Ovary (tissue), 9 donors: ENCODE measurements around the gene C7orf33. TPM values are rescaled to one million over a fixed set of nuclear protein-coding genes. Genes with fewer than 3 reads are reported as not detected.
"Not testable (repeated sequence)": the region's sequence is repeated elsewhere in the genome, so short reads cannot be mapped to it uniquely, and the experiment has no call there.

Experiments used
- DNase-seq, 5 donors: peaks; one replicate each; pipeline ENCODE4 v3.0.0-alpha.2; 2019 to 2020
- H3K27ac ChIP-seq, 2 donors: fragments of 200-600 bp; one replicate each; pipeline versions ENCODE4 v1.5.1 to v1.8.0; 2019 to 2022
- H3K27me3 ChIP-seq: fragments of 200-600 bp; one replicate; pipeline ENCODE4 v1.8.0; 2022
- H3K36me3 ChIP-seq: fragments of 200-600 bp; sonication (generic); one replicate; pipeline ENCODE4 v1.5.1; 2019
- H3K4me1 ChIP-seq: one replicate; pipeline ENCODE4 v1.8.1; 2013; ENCODE audit warnings: mild to moderate bottlenecking, moderate library complexity; ENCODE audit not compliant: insufficient read depth
- H3K4me3 ChIP-seq: fragments of 200-600 bp; sonication (generic); one replicate; pipeline ENCODE4 v1.5.1; 2017
- H3K9me3 ChIP-seq, 2 donors: fragments of 200-600 bp in 1 of 2; sonication (generic) in 1 of 2; one replicate each; pipeline versions ENCODE4 v1.5.1 to v1.8.1; 2013 to 2019; ENCODE audit warnings: mild to moderate bottlenecking in 1 of 2, moderate library complexity in 1 of 2
- EP300 ChIP-seq: sonication (generic); formaldehyde crosslinking; IDR thresholded peaks from one replicate; pipeline ENCODE4 v1.6.1; 2017; ENCODE audit warnings: antibody characterized with exemption
- POLR2A ChIP-seq: fragments of 450-650 bp; IDR thresholded peaks from one replicate; pipeline ENCODE4 v1.6.1; 2017; ENCODE audit warnings: antibody characterized with exemption, mild to moderate bottlenecking, moderate library complexity
- WGBS, 3 donors: extraction: QIAGEN DNeasy Blood & Tissue Kit in 1 of 3; methylation state at CpG; one replicate each; pipeline versions ENCODE4 v1.1.5 to v1.1.7; 2013 to 2017; 5-methylcytosine and 5-hydroxymethylcytosine counted together
- intact Hi-C, 4 donors: fragments of 100-400 bp; cut with DNase I; formaldehyde crosslinking; loops; one replicate each; pipeline versions ENCODE4 v1.11.0 to v1.15.1; 2022 to 2023
- polyA plus RNA-seq, 2 donors: library from polyadenylated mRNA; stranded (reverse); fragments of 200-250 nt in 1 of 2; fragments of 350-450 nt in 1 of 2; fragmentation: Illumina TruSeq in 1 of 2; extraction: RNeasy Lipid Tissue Mini Kit (QIAGEN cat#74804) in 1 of 2; gene quantifications; one replicate each; pipeline ENCODE4 v1.2.3, GENCODE V29; 2013 to 2014
- total RNA-seq, 7 donors: library from RNA; depleted of rRNA in 2 of 7; stranded (reverse); fragments of >200 nt in 2 of 7; fragmentation: NEBNext Ultra II Directional in 3 of 7; extraction: Animal tissue kit (Norgen Biotek cat#: 25700) in 3 of 7; gene quantifications; one replicate each; pipeline versions ENCODE4 v1.1.0 to v1.2.4, GENCODE V29; 2016 to 2023
- TF ChIP-seq, protein P1 (sequence below), 3 donors: fragments of 450-650 bp in 2 of 3; fragments of 200-600 bp in 1 of 3; IDR thresholded peaks; one replicate each; pipeline versions ENCODE4 v1.5.1 to v1.8.0; 2016 to 2022; ENCODE audit warnings: antibody characterized with exemption in 3 of 3, mild to moderate bottlenecking in 1 of 3
- donor health status: DM: no; HTN: no; CAD: no; lungs with moderate emphysema.
- donor health status: DM: no; HTN: no; CAD: no.
- donor health status: Bipolar disorder and iron deficiency.
- donor health status: DM: yes; HTN: yes; CAD: no.
- donor health status: DM: no; HTN: no; CAD: no.
- donor health status: DM: yes; HTN: yes; CAD: no.

Gene C7orf33
- total and polyA plus RNA-seq, 9 donors = not detected

DNA sequence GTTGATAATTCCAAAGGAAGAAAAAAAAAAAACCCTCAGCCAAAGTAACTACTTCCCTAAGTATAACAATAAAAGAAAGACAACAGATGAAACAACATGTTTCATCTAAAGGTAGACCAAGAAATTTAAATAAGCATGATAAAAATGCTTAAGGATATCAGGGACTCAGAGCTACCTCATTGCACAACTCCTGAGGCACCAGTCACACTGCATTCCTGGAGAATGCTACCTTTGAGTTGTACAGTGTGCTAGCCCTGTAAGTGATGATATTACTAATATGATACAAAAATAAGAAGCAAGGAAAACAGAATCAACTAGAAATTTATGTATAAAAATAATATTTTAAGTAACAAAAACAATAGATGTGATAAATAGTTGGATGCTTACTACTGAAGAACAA is 29.5 kb upstream of the C7orf33 start:
- no peak overlapping the region for H3K4me3 ChIP-seq
- no peaks in the 10 kb centered on the region for H3K9me3 ChIP-seq
- intact Hi-C loops = loop anchor here in 1 of 4 donors (10.0 kb wide), 1 partner anchor 124 kb away; no protein-coding TSS in a partner anchor
- no peak for DNase-seq
- no peak for TF ChIP-seq POLR2A
- TF ChIP-seq EP300 = no peak
- TF ChIP-seq, protein P1, sequence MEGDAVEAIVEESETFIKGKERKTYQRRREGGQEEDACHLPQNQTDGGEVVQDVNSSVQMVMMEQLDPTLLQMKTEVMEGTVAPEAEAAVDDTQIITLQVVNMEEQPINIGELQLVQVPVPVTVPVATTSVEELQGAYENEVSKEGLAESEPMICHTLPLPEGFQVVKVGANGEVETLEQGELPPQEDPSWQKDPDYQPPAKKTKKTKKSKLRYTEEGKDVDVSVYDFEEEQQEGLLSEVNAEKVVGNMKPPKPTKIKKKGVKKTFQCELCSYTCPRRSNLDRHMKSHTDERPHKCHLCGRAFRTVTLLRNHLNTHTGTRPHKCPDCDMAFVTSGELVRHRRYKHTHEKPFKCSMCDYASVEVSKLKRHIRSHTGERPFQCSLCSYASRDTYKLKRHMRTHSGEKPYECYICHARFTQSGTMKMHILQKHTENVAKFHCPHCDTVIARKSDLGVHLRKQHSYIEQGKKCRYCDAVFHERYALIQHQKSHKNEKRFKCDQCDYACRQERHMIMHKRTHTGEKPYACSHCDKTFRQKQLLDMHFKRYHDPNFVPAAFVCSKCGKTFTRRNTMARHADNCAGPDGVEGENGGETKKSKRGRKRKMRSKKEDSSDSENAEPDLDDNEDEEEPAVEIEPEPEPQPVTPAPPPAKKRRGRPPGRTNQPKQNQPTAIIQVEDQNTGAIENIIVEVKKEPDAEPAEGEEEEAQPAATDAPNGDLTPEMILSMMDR (IDR thresholded peaks at IDR 0.05) = no peak
- no peaks in the 10 kb centered on the region for H3K4me1 ChIP-seq
- H3K27ac ChIP-seq = no peak overlapping the region
- no peaks in the 10 kb centered on the region for H3K36me3 ChIP-seq
- H3K27me3 ChIP-seq = no peaks in the 10 kb centered on the region

DNA sequence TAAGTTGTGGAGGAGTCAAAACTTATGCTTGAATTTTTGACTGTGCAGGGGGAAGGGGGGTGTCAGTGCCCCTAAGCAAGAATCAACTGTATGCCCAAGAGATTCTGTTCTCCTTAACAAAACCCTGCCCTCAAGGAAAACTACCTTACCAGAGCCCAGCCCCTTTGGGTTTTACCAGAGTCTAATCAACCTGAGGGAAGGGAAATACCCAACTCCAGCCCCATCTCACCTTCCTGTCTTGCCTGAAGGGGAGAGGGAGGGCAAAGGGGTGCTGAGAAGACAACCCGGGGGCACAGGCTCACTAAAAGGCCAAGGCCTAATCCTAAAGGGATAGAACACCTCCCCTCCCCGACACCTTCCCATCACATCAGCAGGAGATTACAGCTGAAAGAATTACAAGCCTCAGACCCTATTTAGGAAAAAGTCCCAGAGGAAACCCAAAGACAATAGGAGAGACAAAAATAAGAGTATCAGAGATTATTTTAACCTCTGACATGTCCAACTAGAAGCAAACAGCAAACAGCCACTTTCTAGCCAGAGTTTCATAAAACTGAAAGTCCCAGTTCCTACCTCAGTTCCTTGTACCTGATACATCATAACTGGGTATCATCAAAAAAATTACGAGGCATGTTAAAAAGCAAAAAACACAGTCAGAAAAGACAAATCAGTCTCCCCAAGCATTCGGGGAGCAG is 26.8 kb upstream of the C7orf33 start:
- no peak overlapping the region for H3K27ac ChIP-seq
- intact Hi-C loops = loop anchor here in 1 of 4 donors (10.0 kb wide), 1 partner anchor 121 kb away; no protein-coding TSS in a partner anchor
- H3K9me3 ChIP-seq = no peaks in the 10 kb centered on the region
- no peak overlapping the region for H3K4me3 ChIP-seq
- no peaks in the 10 kb centered on the region for H3K4me1 ChIP-seq
- WGBS, 3 donors = 62 to 81% (median 77%) methylated on average over 4 of the region's 4 CpGs
- no peak for TF ChIP-seq EP300
- no peak for TF ChIP-seq POLR2A
- TF ChIP-seq, protein P1 (IDR thresholded peaks at IDR 0.05) = no peak
- H3K27me3 ChIP-seq = no peaks in the 10 kb centered on the region
- no peak for DNase-seq
- no peaks in the 10 kb centered on the region for H3K36me3 ChIP-seq

DNA sequence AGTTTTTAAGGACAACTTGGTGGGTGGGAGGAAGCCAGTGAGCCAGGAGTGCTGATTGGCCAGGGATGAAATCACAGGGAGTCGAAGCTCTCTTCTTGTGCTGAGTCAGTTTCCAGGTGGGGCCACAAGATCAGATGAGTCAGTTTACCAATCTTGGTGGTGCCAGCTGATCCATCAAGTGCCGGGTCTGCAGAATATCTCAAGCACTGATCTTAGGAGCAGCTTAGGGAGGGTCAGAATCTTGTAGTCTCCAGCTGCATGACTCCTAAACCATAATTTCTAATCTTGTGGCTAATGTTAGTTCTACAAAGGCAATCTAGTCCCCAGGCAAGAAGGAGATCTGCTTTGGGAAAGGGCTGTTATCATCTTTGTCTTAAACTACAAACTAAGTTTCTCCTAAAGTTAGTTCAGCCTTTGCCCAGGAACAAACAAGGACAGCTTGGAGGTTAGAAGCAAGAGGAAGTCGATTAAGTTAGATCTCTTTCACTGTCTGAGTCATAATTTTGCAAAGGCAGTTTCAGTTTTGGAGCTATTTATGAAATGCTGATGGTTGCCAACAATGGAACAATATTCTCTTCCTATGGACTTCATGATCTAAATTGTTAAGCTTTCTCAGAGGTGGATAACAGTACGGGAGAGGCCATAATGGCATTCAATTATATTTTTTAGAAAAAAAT is 26.2 kb upstream of the C7orf33 start:
- 31 to 49% (median 46%) methylated on average over 4 of the region's 4 CpGs for WGBS, 3 donors

DNA sequence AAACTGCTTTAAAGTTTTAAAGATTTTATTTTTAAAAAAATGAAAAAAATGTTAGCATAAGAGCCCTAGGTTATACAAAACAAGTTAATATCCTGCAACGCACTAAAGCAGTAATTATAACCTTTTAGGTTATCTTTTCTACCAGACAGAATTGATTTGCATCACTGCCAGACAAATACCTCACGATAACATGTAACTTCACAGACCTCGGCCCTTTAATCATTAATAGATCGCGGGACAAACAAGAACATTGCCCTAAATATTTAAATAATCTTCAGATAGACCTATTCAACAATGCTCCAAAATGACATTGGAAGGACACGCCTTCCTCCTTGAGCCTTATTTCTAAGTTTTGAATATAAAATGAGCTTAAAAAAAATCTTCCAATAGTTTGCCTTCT is 23.8 kb upstream of the C7orf33 start:
- no peak overlapping the region for H3K4me3 ChIP-seq
- H3K4me1 ChIP-seq = no peaks in the 10 kb centered on the region
- H3K9me3 ChIP-seq = no peaks in the 10 kb centered on the region
- intact Hi-C loops = loop anchor here in 1 of 4 donors (10.0 kb wide), 1 partner anchor 118 kb away; no protein-coding TSS in a partner anchor
- H3K36me3 ChIP-seq = no peaks in the 10 kb centered on the region
- 80 to 83% (median 80%) methylated on average over 6 of the region's 6 CpGs for WGBS, 3 donors
- H3K27me3 ChIP-seq = no peaks in the 10 kb centered on the region
- no peak overlapping the region for H3K27ac ChIP-seq
- DNase-seq = no peak
- TF ChIP-seq POLR2A (no peak), EP300 (no peak)
- TF ChIP-seq, protein P1 (IDR thresholded peaks at IDR 0.05) = no peak

More for the DNA sequence above, 26.2 kb upstream of the C7orf33 start:
- H3K27ac ChIP-seq, H3K9me3 ChIP-seq, H3K4me3 ChIP-seq, H3K27me3 ChIP-seq, H3K4me1 ChIP-seq, DNase-seq, H3K36me3 ChIP-seq: not testable (repeated sequence)
- intact Hi-C loops = loop anchor here in 1 of 4 donors (10.0 kb wide), 1 partner anchor 120 kb away; no protein-coding TSS in a partner anchor

DNA sequence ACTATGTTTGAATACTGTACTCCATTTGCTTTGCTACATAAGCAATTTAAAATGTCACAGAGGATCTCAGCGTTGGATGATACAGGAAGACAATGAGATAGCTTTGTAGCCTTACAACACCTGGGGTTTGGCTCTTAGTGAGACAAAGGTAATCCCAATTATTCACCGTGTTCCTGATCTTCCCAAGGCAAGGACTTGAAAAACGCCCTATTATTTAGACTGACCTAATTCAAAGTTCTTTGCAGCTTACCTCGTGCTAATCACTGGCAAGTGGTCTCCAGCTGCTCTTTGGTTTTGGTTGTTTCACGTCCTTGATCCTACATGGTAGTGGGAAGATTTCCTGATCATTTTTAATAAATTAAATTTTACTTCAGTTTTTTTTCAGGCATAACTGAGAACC is 23.0 kb upstream of the C7orf33 start:
- intact Hi-C loops = loop anchor here in 1 of 4 donors (10.0 kb wide), 1 partner anchor 117 kb away; no protein-coding TSS in a partner anchor
- H3K36me3 ChIP-seq = no peaks in the 10 kb centered on the region
- no peak for TF ChIP-seq POLR2A
- no peak for TF ChIP-seq EP300
- TF ChIP-seq, protein P1 (IDR thresholded peaks at IDR 0.05) = no peak
- no peak overlapping the region for H3K4me3 ChIP-seq
- H3K27ac ChIP-seq = no peak overlapping the region
- WGBS, 3 donors = 43 to 51% (median 44%) methylated on average over 5 of the region's 5 CpGs
- no peaks in the 10 kb centered on the region for H3K9me3 ChIP-seq
- no peaks in the 10 kb centered on the region for H3K27me3 ChIP-seq
- no peaks in the 10 kb centered on the region for H3K4me1 ChIP-seq
- DNase-seq = no peak
